GM13976 (cell line): ENCODE measurements around the gene APOA1.

ENCODE experiments used
- DNase-seq: peaks from one replicate; pipeline ENCODE4 v3.0.0; 2012; ENCODE audit warnings: low spot score
- CTCF ChIP-seq: IDR thresholded peaks from 2 replicates; pipeline ENCODE4 v1.5.1; 2012; ENCODE audit warnings: borderline replicate concordance, mild to moderate bottlenecking; ENCODE audit not compliant: insufficient read depth; ENCODE audit errors: extremely low read depth, missing control alignments, control extremely low read depth
- in situ Hi-C: fragments of 300-500 bp; cut with MboI; formaldehyde crosslinking; loops from one replicate; pipeline ENCODE4 v1.12.0; 2022; ENCODE audit warnings: low sequenced_read_pairs, mixed read lengths, inconsistent platforms; ENCODE audit not compliant: unreplicated experiment

APOA1 gene

GRCh38 chr11:116837231-116838091 lies at the start of gene APOA1:
Gene APOA1, minus strand, starts transcription at chr11:116837622. Its CDS starts 235 bp downstream, at chr11:116837387.
- in situ Hi-C loops = no loop called here
- TF ChIP-seq CTCF = no peak

GRCh38 chr11:116885951-116886655 lies 48.7 kb upstream of the APOA1 start:
- in situ Hi-C loops = loop anchor here (10.0 kb wide), 1 partner anchor 339 kb away; no protein-coding TSS in a partner anchor
- TF ChIP-seq CTCF = no peak

More at GRCh38 chr11:116837231-116838091, at the start of gene APOA1:
- DNase-seq = no peak

GRCh38 chr11:116882386-116882785 lies 45.0 kb upstream of the APOA1 start:
- DNase-seq = no peak
- no peak for TF ChIP-seq CTCF
- in situ Hi-C loops = loop anchor here (10.0 kb wide), 1 partner anchor 342 kb away; no protein-coding TSS in a partner anchor

More at GRCh38 chr11:116885951-116886655, 48.7 kb upstream of the APOA1 start:
- no peak for DNase-seq

GRCh38 chr11:116881143-116881542 lies 43.7 kb upstream of the APOA1 start:
- no peak for DNase-seq
- in situ Hi-C loops = loop anchor here (10.0 kb wide), 1 partner anchor 344 kb away; no protein-coding TSS in a partner anchor
- no peak for TF ChIP-seq CTCF

- DNase-seq = peak; percentile 70
- in situ Hi-C loops = loop anchor here (10.0 kb wide), 2 partner anchors 225 to 345 kb away; no protein-coding TSS in a partner anchor
- peak; percentile 50 for TF ChIP-seq CTCF
Observed at GRCh38 chr11:116879800-116880625, 42.6 kb upstream of the APOA1 start.
